Mucosa of descending colon (tissue), 3 donors: ENCODE measurements around the gene RPL7A. TPM values are rescaled to one million over a fixed set of nuclear protein-coding genes. Genes with fewer than 3 reads are reported as not detected.

Source experiments
- total RNA-seq, 3 donors: library from RNA; stranded (reverse); fragmentation: NEBNext Ultra II Directional in 2 of 3; extraction: Animal tissue kit (Norgen Biotek cat#: 25700) in 2 of 3; gene quantifications; one replicate each; pipeline versions ENCODE4 v1.2.1 to v1.2.4, GENCODE V29; 2021 to 2023
- donor health status: DM: no; HTN: no; CAD: no; lungs with moderate emphysema.
- donor health status: DM: no; HTN: no; CAD: no.
- donor health status: DM: no; HTN: yes; CAD: no.

Gene RPL7A
- total RNA-seq, 3 donors from 2014 or later, result 1,420 to 1,482 (median 1,457) TPM

Other genes starting within 250 kb of the RPL7A start
- 10 to 100 TPM; 38.3 to 59.4 (median 44.2) TPM for gene RALGDS, start 227.0 kb upstream of the RPL7A start, total RNA-seq
- 10 to 100 TPM in 1 of 3 donors, 1 to 10 TPM in 2; 4.3 to 14.0 (median 8.6) TPM for gene GBGT1, start 184.3 kb upstream of the RPL7A start, total RNA-seq
- gene OBP2B, start 139.0 kb upstream of the RPL7A start, total RNA-seq, result not detected
- 100 to 1,000 TPM in 2 of 3 donors, 10 to 100 TPM in 1; 25.6 to 114 (median 102) TPM for gene ABO, start 73.0 kb upstream of the RPL7A start, total RNA-seq
- 10 to 100 TPM; 23.7 to 24.7 (median 24.0) TPM for gene SURF6, start 12.0 kb upstream of the RPL7A start, total RNA-seq
- gene MED22, start 87 bp upstream of the RPL7A start, total RNA-seq, result 10 to 100 TPM; 19.8 to 33.6 (median 21.3) TPM
- 10 to 100 TPM; 45.4 to 63.0 (median 52.2) TPM for gene SURF1, start 8.3 kb downstream of the RPL7A start, total RNA-seq
- gene SURF2, start 8.3 kb downstream of the RPL7A start, total RNA-seq, result 10 to 100 TPM in 2 of 3 donors, 1 to 10 TPM in 1; 8.7 to 15.0 (median 11.4) TPM
- 100 to 1,000 TPM; 117 to 165 (median 149) TPM for gene SURF4, start 27.8 kb downstream of the RPL7A start, total RNA-seq
- 1 to 10 TPM in 2 of 3 donors, under 1 TPM in 1; 0.41 to 1.4 (median 1.3) TPM for gene STKLD1, start 28.1 kb downstream of the RPL7A start, total RNA-seq
- 10 to 100 TPM; 18.7 to 26.0 (median 20.1) TPM for gene REXO4, start 69.8 kb downstream of the RPL7A start, total RNA-seq
- gene ADAMTS13, start 74.1 kb downstream of the RPL7A start, total RNA-seq, result 1 to 10 TPM; 3.3 to 5.0 (median 3.6) TPM
- gene CACFD1, start 111.8 kb downstream of the RPL7A start, total RNA-seq, result 10 to 100 TPM; 42.7 to 84.2 (median 54.1) TPM
- gene SLC2A6, start 130.9 kb downstream of the RPL7A start, total RNA-seq, result 1 to 10 TPM; 2.6 to 5.3 (median 2.8) TPM
- not detected for gene MYMK, start 176.7 kb downstream of the RPL7A start, total RNA-seq
- 1 to 10 TPM; 1.3 to 2.7 (median 1.5) TPM for gene ADAMTSL2, start 186.5 kb downstream of the RPL7A start, total RNA-seq